IPS-20b (cell line): Measurements from ENCODE around the gene CDC34.

Source experiments
- H3K27ac ChIP-seq: one replicate; pipeline ENCODE4 v1.5.1; 2013; ENCODE audit warnings: low read length
- H3K27me3 ChIP-seq: 2 replicates; pipeline ENCODE4 v1.6.1; 2013; ENCODE audit warnings: mild to moderate bottlenecking, low read length, inconsistent platforms; ENCODE audit not compliant: insufficient read depth
- H3K36me3 ChIP-seq: 2 replicates; pipeline ENCODE4 v1.6.1; 2013; ENCODE audit warnings: low read depth, mild to moderate bottlenecking, inconsistent platforms, low read length, moderate library complexity; ENCODE audit not compliant: insufficient read depth
- H3K4me1 ChIP-seq: 2 replicates; pipeline ENCODE4 v1.6.1; 2013; ENCODE audit warnings: mild to moderate bottlenecking, control low read depth, inconsistent platforms, low read length, moderate library complexity; ENCODE audit not compliant: insufficient read depth
- H3K4me3 ChIP-seq: 2 replicates; pipeline ENCODE4 v1.5.1; 2013; ENCODE audit warnings: mild to moderate bottlenecking, low read length, inconsistent platforms
- H3K9ac ChIP-seq: 2 replicates; pipeline ENCODE4 v1.6.1; 2013; ENCODE audit warnings: low read depth, mild to moderate bottlenecking, inconsistent platforms, low read length, moderate library complexity
- H3K9me3 ChIP-seq: 2 replicates; pipeline ENCODE4 v1.6.1; 2013; ENCODE audit warnings: mild to moderate bottlenecking, low read depth, low read length, inconsistent platforms; ENCODE audit not compliant: insufficient read depth

The CDC34 gene

GRCh38 chr19:558770-559439 is 27.3 kb downstream of the CDC34 start:
- no peaks in the 10 kb centered on the region for H3K36me3 ChIP-seq
- H3K9ac ChIP-seq = no peak overlapping the region
- no peaks in the 10 kb centered on the region for H3K9me3 ChIP-seq
- no peaks in the 10 kb centered on the region for H3K27me3 ChIP-seq
- no peak overlapping the region for H3K4me3 ChIP-seq
- H3K4me1 ChIP-seq = no peaks in the 10 kb centered on the region
- H3K27ac ChIP-seq = no peak overlapping the region

GRCh38 chr19:560121-560520 is 28.6 kb downstream of the CDC34 start:
- no peaks in the 10 kb centered on the region for H3K27me3 ChIP-seq
- no peaks in the 10 kb centered on the region for H3K9me3 ChIP-seq
- no peaks in the 10 kb centered on the region for H3K4me1 ChIP-seq
- H3K4me3 ChIP-seq = no peak overlapping the region
- no peak overlapping the region for H3K27ac ChIP-seq
- no peaks in the 10 kb centered on the region for H3K36me3 ChIP-seq
- H3K9ac ChIP-seq = no peak overlapping the region

GRCh38 chr19:566403-566802 is 34.8 kb downstream of the CDC34 start:
- H3K9ac ChIP-seq = no peak overlapping the region
- H3K9me3 ChIP-seq = peaks cover 3% of the 10 kb centered on the region; the same call in 1 of the 2 replicates
- no peaks in the 10 kb centered on the region for H3K27me3 ChIP-seq
- no peak overlapping the region for H3K27ac ChIP-seq
- no peak overlapping the region for H3K4me3 ChIP-seq
- peaks cover 3% of the 10 kb centered on the region; the same call in 1 of the 2 replicates for H3K36me3 ChIP-seq
- no peaks in the 10 kb centered on the region for H3K4me1 ChIP-seq

GRCh38 chr19:566844-567243 is 35.3 kb downstream of the CDC34 start:
- no peaks in the 10 kb centered on the region for H3K27me3 ChIP-seq
- no peak overlapping the region for H3K4me3 ChIP-seq
- H3K36me3 ChIP-seq = peaks cover 3% of the 10 kb centered on the region; the same call in 1 of the 2 replicates
- H3K9me3 ChIP-seq = peaks cover 3% of the 10 kb centered on the region; the same call in 1 of the 2 replicates
- no peak overlapping the region for H3K27ac ChIP-seq
- H3K4me1 ChIP-seq = no peaks in the 10 kb centered on the region
- H3K9ac ChIP-seq = no peak overlapping the region

GRCh38 chr19:567296-567900 is 35.8 kb downstream of the CDC34 start:
- no peaks in the 10 kb centered on the region for H3K4me1 ChIP-seq
- no peak overlapping the region for H3K27ac ChIP-seq
- no peak overlapping the region for H3K9ac ChIP-seq
- no peak overlapping the region for H3K4me3 ChIP-seq
- peaks cover 3% of the 10 kb centered on the region; the same call in 1 of the 2 replicates for H3K36me3 ChIP-seq
- no peaks in the 10 kb centered on the region for H3K27me3 ChIP-seq
- H3K9me3 ChIP-seq = peaks cover 3% of the 10 kb centered on the region; the same call in 1 of the 2 replicates

GRCh38 chr19:570251-570686 is 38.7 kb downstream of the CDC34 start:
- no peak overlapping the region for H3K9ac ChIP-seq
- H3K4me1 ChIP-seq = 0 out of 2 replicates have a peak, but pooled peaks cover 4% of the 10 kb centered on the region
- H3K27me3 ChIP-seq = no peaks in the 10 kb centered on the region
- peaks cover 3% of the 10 kb centered on the region; the same call in 1 of the 2 replicates for H3K36me3 ChIP-seq
- peaks cover 3% of the 10 kb centered on the region; the same call in 1 of the 2 replicates for H3K9me3 ChIP-seq
- H3K27ac ChIP-seq = no peak overlapping the region
- H3K4me3 ChIP-seq = no peak overlapping the region

GRCh38 chr19:570937-571565 is 39.5 kb downstream of the CDC34 start:
- peak overlapping the region; percentile 91 for H3K4me3 ChIP-seq
- peaks cover 5% of the 10 kb centered on the region; the same call in 1 of the 2 replicates for H3K36me3 ChIP-seq
- 0 out of 2 replicates have a peak, but pooled peaks cover 4% of the 10 kb centered on the region for H3K4me1 ChIP-seq
- H3K9me3 ChIP-seq = peaks cover 3% of the 10 kb centered on the region; the same call in 1 of the 2 replicates
- H3K9ac ChIP-seq = peak overlapping the region; percentile 86; the same call in 1 of the 2 replicates
- H3K27ac ChIP-seq = no peak overlapping the region
- H3K27me3 ChIP-seq = no peaks in the 10 kb centered on the region

GRCh38 chr19:571566-571974 is 40.0 kb downstream of the CDC34 start:
- H3K9ac ChIP-seq = peak overlapping the region; percentile 86; the same call in 1 of the 2 replicates
- H3K4me1 ChIP-seq = 0 out of 2 replicates have a peak, but pooled peaks cover 4% of the 10 kb centered on the region
- H3K27me3 ChIP-seq = no peaks in the 10 kb centered on the region
- H3K4me3 ChIP-seq = peak overlapping the region; percentile 91
- H3K36me3 ChIP-seq = peaks cover 5% of the 10 kb centered on the region; the same call in 1 of the 2 replicates
- peaks cover 3% of the 10 kb centered on the region; the same call in 1 of the 2 replicates for H3K9me3 ChIP-seq
- H3K27ac ChIP-seq = no peak overlapping the region

GRCh38 chr19:572140-572742 is 40.7 kb downstream of the CDC34 start, which contains the start of gene BSG:
Gene BSG, plus strand, starts transcription at chr19:572596. Its CDS starts 39 bp downstream, at chr19:572635.
- H3K27me3 ChIP-seq = no peaks in the 10 kb centered on the region
- peaks cover 5% of the 10 kb centered on the region; the same call in 1 of the 2 replicates for H3K36me3 ChIP-seq
- peak within 1 kb of the TSS; percentile 4 for H3K27ac ChIP-seq
- H3K4me3 ChIP-seq = peak within 1 kb of the TSS; percentile 91
- 0 out of 2 replicates have a peak, but pooled peaks cover 4% of the 10 kb centered on the region for H3K4me1 ChIP-seq
- H3K9ac ChIP-seq = peak within 1 kb of the TSS; percentile 94
- H3K9me3 ChIP-seq = peaks cover 3% of the 10 kb centered on the region; the same call in 1 of the 2 replicates

GRCh38 chr19:572743-573518 is 41.4 kb downstream of the CDC34 start:
- H3K27me3 ChIP-seq = no peaks in the 10 kb centered on the region
- H3K4me3 ChIP-seq = peak overlapping the region; percentile 91
- H3K27ac ChIP-seq = peak overlapping the region; percentile 4
- peaks cover 7% of the 10 kb centered on the region for H3K36me3 ChIP-seq
- H3K9me3 ChIP-seq = peaks cover 3% of the 10 kb centered on the region; the same call in 1 of the 2 replicates
- peak overlapping the region; percentile 94 for H3K9ac ChIP-seq
- 0 out of 2 replicates have a peak, but pooled peaks cover 4% of the 10 kb centered on the region for H3K4me1 ChIP-seq
